ENCODE results near the gene PIAS2. TPM values are rescaled to one million over a fixed set of nuclear protein-coding genes. Genes with fewer than 3 reads are reported as not detected.
A peak's percentile ranks its signal among the peaks of the same experiment; 100 is the strongest.

PIAS2 gene
- total and polyA plus RNA-seq, 2 of the 13 experiments (the other 11 are each of a cell fraction or from before 2014, with no cell fraction given): 12.2 to 12.7 TPM

DNA sequence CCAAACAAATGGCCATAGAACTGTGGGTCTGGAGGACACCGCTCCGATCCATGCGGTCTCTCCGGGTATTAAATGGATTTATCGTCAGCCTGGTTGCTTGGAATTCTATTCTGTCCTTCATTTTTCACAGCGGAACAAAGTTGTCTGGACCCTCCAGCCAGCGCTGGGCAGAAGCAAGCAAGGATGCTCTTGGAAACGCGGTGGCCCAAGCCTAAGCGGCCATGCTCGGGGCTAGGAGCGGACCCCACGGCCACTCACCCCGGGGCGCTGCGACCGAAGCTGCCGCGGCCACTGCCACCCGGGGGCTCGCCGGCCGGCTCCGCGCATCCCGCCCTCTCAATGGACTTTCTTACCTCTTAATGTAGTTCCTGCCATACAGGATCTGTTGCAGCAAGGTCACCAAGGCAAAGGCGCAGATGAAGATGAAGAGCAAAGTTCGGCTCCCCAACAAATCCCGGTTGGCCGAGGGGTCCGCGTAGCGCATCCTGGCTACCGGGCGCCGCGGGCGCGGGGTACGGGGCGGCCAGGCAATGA, 161.2 kb downstream of the PIAS2 start:
- Histone ChIP-seq H3K9ac (ENCODE audit: insufficient read depth, low read depth, low read length) (no peak overlapping the region), H3K79me2 (ENCODE audit: insufficient read depth, low read length) (no peaks in the 10 kb centered on the region)
- no peak for FAIRE-seq

DNA sequence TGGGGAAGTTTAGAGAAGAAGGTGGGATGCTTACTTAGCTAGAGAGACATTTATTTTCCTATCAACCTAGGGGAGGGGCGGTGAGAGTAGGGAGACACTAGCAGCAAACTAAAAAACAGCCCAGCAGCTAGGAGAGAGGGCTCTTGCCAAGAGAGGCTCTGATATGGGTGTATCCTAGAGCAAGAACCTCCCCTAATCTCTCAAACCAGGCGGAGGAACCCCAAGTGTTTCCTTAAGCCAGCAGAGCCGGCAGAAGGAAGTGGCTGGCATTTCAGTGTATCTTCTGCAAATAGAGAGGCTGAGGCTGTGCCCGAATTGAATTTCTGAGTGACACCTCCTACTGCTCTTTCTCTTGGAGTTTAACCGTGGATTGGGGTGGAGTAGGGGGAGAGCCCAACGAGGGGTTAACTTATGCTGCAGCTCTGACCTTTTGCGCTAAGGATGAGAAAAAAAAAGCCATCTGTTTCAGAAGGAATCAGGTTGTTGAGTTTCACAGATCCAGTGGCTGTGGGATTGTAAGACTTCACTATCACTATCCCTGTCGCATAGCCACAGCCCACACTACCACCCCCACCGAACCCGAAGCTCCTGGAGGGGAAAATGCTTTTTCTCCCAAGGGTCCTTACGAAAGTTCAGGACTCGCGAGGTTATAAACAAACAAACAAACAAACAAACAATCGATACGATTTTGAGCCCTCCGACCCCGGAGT, 161.8 kb downstream of the PIAS2 start:
- DNase-seq (ENCODE audit: low spot score) (no peak), ATAC-seq (peak; percentile 18; the same call in 2 of the 3 replicates), FAIRE-seq (no peak)
- Histone ChIP-seq H3K36me3 (replicated peaks in 1 of 2; ENCODE audit: control insufficient read depth in 1 of 2, insufficient read depth in 2 of 2, low read length in 2 of 2) (no peaks in the 10 kb centered on the region), H3K79me2 (ENCODE audit: insufficient read depth, low read length) (no peaks in the 10 kb centered on the region), H3K4me1 (ENCODE audit: insufficient read depth, low read length) (no peaks in the 10 kb centered on the region), H3K27ac (ENCODE audit: extremely low read length, insufficient read depth, low read length) (no peak overlapping the region), H3K27me3 (ENCODE audit: control insufficient read depth in 1 of 2, insufficient read depth in 2 of 2, low read length in 2 of 2) (peaks cover 5 to 50% of the 10 kb centered on the region in 2 experiments; a peak in 4 of 5 replicates), H3K9me3 (ENCODE audit: low read length) (no peaks in the 10 kb centered on the region), H3K9ac (ENCODE audit: insufficient read depth, low read depth, low read length) (no peak overlapping the region), H3K4me2 (ENCODE audit: low read depth, low read length) (no peak overlapping the region), H2AFZ (ENCODE audit: low read length) (no peak overlapping the region), H3K4me3 (replicated peaks in 1 of 3; ENCODE audit: insufficient read depth in 1 of 3, low read depth in 2 of 3, low read length in 3 of 3) (no peak overlapping the region), H4K20me1 (ENCODE audit: insufficient read depth, low read length) (no peaks in the 10 kb centered on the region)
- POLR2A ChIA-PET: no interaction called here
- intact Hi-C loops (cut with micrococcal nuclease; ENCODE audit: unreplicated experiment): no loop called here
- in situ Hi-C loops (cut with HindIII; ENCODE audit: extremely low pct_ligation_motif_present, low pct_unique_long_range_greater_than_20kb): no loop called here
- WGBS (ENCODE audit: low lambda C conversion rate): 24% methylated on average over 16 of the region's 17 CpGs
- BruUV-seq (replicated peaks): no TSS peak
- CTCF ChIA-PET (ENCODE audit: low intra/inter-chr PET ratio, low total read pairs): no interaction called here
- TF ChIP-seq, protein P1, sequence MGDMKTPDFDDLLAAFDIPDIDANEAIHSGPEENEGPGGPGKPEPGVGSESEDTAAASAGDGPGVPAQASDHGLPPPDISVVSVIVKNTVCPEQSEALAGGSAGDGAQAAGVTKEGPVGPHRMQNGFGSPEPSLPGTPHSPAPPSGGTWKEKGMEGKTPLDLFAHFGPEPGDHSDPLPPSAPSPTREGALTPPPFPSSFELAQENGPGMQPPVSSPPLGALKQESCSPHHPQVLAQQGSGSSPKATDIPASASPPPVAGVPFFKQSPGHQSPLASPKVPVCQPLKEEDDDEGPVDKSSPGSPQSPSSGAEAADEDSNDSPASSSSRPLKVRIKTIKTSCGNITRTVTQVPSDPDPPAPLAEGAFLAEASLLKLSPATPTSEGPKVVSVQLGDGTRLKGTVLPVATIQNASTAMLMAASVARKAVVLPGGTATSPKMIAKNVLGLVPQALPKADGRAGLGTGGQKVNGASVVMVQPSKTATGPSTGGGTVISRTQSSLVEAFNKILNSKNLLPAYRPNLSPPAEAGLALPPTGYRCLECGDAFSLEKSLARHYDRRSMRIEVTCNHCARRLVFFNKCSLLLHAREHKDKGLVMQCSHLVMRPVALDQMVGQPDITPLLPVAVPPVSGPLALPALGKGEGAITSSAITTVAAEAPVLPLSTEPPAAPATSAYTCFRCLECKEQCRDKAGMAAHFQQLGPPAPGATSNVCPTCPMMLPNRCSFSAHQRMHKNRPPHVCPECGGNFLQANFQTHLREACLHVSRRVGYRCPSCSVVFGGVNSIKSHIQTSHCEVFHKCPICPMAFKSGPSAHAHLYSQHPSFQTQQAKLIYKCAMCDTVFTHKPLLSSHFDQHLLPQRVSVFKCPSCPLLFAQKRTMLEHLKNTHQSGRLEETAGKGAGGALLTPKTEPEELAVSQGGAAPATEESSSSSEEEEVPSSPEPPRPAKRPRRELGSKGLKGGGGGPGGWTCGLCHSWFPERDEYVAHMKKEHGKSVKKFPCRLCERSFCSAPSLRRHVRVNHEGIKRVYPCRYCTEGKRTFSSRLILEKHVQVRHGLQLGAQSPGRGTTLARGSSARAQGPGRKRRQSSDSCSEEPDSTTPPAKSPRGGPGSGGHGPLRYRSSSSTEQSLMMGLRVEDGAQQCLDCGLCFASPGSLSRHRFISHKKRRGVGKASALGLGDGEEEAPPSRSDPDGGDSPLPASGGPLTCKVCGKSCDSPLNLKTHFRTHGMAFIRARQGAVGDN (CRISPR knock-in tag; IDR thresholded peaks at IDR 0.05): no peak
- TF ChIP-seq ZNF343 (CRISPR knock-in tag; IDR thresholded peaks at IDR 0.05): no peak
- TF ChIP-seq MIER2 (CRISPR knock-in tag; IDR thresholded peaks at IDR 0.05): no peak
- no peak for TF ChIP-seq ZNF724P (CRISPR knock-in tag; IDR thresholded peaks at IDR 0.05; ENCODE audit: borderline replicate concordance)
- TF ChIP-seq NR3C1 (CRISPR knock-in tag; IDR thresholded peaks at IDR 0.05): no peak
- TF ChIP-seq KDM5A (IDR thresholded peaks at IDR 0.05; ENCODE audit: borderline replicate concordance, low read length): no peak
- TF ChIP-seq, protein P2, sequence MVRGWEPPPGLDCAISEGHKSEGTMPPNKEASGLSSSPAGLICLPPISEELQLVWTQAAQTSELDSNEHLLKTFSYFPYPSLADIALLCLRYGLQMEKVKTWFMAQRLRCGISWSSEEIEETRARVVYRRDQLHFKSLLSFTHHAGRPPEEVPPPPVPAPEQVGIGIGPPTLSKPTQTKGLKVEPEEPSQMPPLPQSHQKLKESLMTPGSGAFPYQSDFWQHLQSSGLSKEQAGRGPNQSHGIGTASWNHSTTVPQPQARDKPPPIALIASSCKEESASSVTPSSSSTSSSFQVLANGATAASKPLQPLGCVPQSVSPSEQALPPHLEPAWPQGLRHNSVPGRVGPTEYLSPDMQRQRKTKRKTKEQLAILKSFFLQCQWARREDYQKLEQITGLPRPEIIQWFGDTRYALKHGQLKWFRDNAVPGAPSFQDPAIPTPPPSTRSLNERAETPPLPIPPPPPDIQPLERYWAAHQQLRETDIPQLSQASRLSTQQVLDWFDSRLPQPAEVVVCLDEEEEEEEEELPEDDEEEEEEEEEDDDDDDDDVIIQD (CRISPR knock-in tag; IDR thresholded peaks at IDR 0.05; ENCODE audit: low read depth): no peak
- no peak for TF ChIP-seq AKAP8 (CRISPR knock-in tag; IDR thresholded peaks at IDR 0.05)
- TF ChIP-seq NPAS2 (CRISPR knock-in tag; IDR thresholded peaks at IDR 0.05; ENCODE audit: borderline replicate concordance): no peak
- no peak for TF ChIP-seq CBFB (CRISPR knock-in tag; IDR thresholded peaks at IDR 0.05)
- no peak for TF ChIP-seq SP5 (CRISPR knock-in tag; IDR thresholded peaks at IDR 0.05; ENCODE audit: borderline replicate concordance, low read depth)

More for the DNA sequence above, 161.2 kb downstream of the PIAS2 start:
- WGBS (ENCODE audit: low lambda C conversion rate): 47% methylated on average over 19 of the region's 41 CpGs
- no peaks in the 10 kb centered on the region for H3K4me1 ChIP-seq (ENCODE audit: insufficient read depth, low read length)
- BruUV-seq (replicated peaks): no TSS peak
- POLR2A ChIA-PET: no interaction called here
- TF ChIP-seq KAT7 (CRISPR knock-in tag; IDR thresholded peaks at IDR 0.05; ENCODE audit: borderline replicate concordance) (no peak), POLR2AphosphoS5 (IDR thresholded peaks at IDR 0.05; ENCODE audit: low read depth, low read length) (no peak), KDM5B (CRISPR knock-in tag; IDR thresholded peaks at IDR 0.05; ENCODE audit: borderline replicate concordance) (no peak), ZNF12 (CRISPR knock-in tag; IDR thresholded peaks at IDR 0.05) (no peak)
- DNase-seq (ENCODE audit: low spot score): no peak
- no peaks in the 10 kb centered on the region for H4K20me1 ChIP-seq (ENCODE audit: insufficient read depth, low read length)
- intact Hi-C loops (cut with micrococcal nuclease; ENCODE audit: unreplicated experiment): no loop called here
- no peak overlapping the region for H3K4me3 ChIP-seq (replicated peaks in 1 of 3; ENCODE audit: insufficient read depth in 1 of 3, low read depth in 2 of 3, low read length in 3 of 3)
- ATAC-seq: no peak
- H3K36me3 ChIP-seq (replicated peaks in 1 of 2; ENCODE audit: control insufficient read depth in 1 of 2, insufficient read depth in 2 of 2, low read length in 2 of 2): no peaks in the 10 kb centered on the region
- H3K27ac ChIP-seq (ENCODE audit: extremely low read length, insufficient read depth, low read length): no peak overlapping the region
- H3K9me3 ChIP-seq (ENCODE audit: low read length): no peaks in the 10 kb centered on the region
- H2AFZ ChIP-seq (ENCODE audit: low read length): no peak overlapping the region
- CTCF ChIA-PET (ENCODE audit: low intra/inter-chr PET ratio, low total read pairs): no interaction called here
- in situ Hi-C loops (cut with HindIII; ENCODE audit: extremely low pct_ligation_motif_present, low pct_unique_long_range_greater_than_20kb): no loop called here
- H3K4me2 ChIP-seq (ENCODE audit: low read depth, low read length): no peak overlapping the region
- H3K27me3 ChIP-seq (ENCODE audit: control insufficient read depth in 1 of 2, insufficient read depth in 2 of 2, low read length in 2 of 2): peaks cover 5 to 53% of the 10 kb centered on the region in 2 experiments; a peak in 4 of 5 replicates
